ENCODE data around the gene BICDL1. TPM values are rescaled to one million over a fixed set of nuclear protein-coding genes. Genes with fewer than 3 reads are reported as not detected.
"Not testable (repeated sequence)": the region's sequence is repeated elsewhere in the genome, so short reads cannot be mapped to it uniquely, and the experiment has no call there.

BICDL1 gene
- total and polyA plus RNA-seq, 2 donors from 2014 or later = 60.5 to 101 TPM

DNA sequence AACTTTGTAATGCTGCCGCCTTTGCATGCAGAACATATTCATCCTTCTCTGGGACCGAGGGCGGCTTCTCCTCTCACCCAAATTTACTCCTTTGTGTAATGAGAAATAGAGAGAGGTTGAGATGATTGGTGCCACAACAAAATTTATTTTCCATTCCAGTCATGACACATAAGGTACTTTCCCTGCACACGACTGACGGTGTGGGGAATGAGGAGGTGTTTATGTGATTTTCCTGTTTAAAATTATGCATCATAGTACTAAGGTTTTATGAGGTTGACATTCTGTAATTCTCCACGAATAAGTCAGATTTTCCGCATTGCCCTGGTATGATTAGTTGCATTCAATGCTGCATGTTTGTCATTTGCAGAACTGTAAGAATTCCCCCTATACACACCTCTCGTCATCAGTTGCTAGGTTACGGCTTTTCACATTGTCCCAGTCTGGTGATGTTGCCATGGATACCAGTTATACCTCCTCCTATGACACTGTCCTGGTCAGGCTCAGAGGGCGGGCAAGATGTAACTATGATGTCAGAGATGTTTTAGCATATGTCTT, 23.1 kb downstream of the BICDL1 start:
- no peaks in the 10 kb centered on the region for H3K27me3 ChIP-seq (ENCODE audit: control insufficient read depth, insufficient read depth, low read length)
- H3K4me1 ChIP-seq (ENCODE audit: control insufficient read depth in 2 of 3, insufficient read depth in 2 of 3, low read depth in 1 of 3, low read length in 3 of 3) = no peaks in the 10 kb centered on the region
- FAIRE-seq = no peak
- TF ChIP-seq, protein P1, sequence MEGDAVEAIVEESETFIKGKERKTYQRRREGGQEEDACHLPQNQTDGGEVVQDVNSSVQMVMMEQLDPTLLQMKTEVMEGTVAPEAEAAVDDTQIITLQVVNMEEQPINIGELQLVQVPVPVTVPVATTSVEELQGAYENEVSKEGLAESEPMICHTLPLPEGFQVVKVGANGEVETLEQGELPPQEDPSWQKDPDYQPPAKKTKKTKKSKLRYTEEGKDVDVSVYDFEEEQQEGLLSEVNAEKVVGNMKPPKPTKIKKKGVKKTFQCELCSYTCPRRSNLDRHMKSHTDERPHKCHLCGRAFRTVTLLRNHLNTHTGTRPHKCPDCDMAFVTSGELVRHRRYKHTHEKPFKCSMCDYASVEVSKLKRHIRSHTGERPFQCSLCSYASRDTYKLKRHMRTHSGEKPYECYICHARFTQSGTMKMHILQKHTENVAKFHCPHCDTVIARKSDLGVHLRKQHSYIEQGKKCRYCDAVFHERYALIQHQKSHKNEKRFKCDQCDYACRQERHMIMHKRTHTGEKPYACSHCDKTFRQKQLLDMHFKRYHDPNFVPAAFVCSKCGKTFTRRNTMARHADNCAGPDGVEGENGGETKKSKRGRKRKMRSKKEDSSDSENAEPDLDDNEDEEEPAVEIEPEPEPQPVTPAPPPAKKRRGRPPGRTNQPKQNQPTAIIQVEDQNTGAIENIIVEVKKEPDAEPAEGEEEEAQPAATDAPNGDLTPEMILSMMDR (IDR thresholded peaks at IDR 0.05; ENCODE audit: borderline replicate concordance, extremely low read depth, insufficient read depth) = no peak
- peaks cover 0 to 12% (median 0%) of the 10 kb centered on the region in 3 donors for H3K36me3 ChIP-seq (ENCODE audit: control insufficient read depth in 2 of 3, insufficient read depth in 3 of 3, low read length in 3 of 3)
- no peak overlapping the region for H3K4me3 ChIP-seq (ENCODE audit: low read length in 3 of 3)
- intact Hi-C loops (cut with DNase I) = no loop called here
- H3K27ac ChIP-seq (ENCODE audit: low read depth in 2 of 2, low read length in 2 of 2) = no peak overlapping the region
- no peaks in the 10 kb centered on the region for H3K9me3 ChIP-seq (ENCODE audit: control insufficient read depth in 2 of 3, insufficient read depth in 1 of 3, low read length in 3 of 3)
- peak in 3 of 5 donors; percentile 14 to 38 (median 31) for DNase-seq
- no peak overlapping the region for H3K9ac ChIP-seq (ENCODE audit: low read length in 3 of 3)

- no peaks in the 10 kb centered on the region for H3K4me1 ChIP-seq (ENCODE audit: control insufficient read depth in 2 of 3, insufficient read depth in 2 of 3, low read depth in 1 of 3, low read length in 3 of 3)
- H3K4me3 ChIP-seq (ENCODE audit: low read length in 3 of 3) = no peak overlapping the region
- intact Hi-C loops (cut with DNase I) = no loop called here
- TF ChIP-seq, protein P1 (IDR thresholded peaks at IDR 0.05; ENCODE audit: borderline replicate concordance, extremely low read depth, insufficient read depth) = no peak
- DNase-seq (no peak), FAIRE-seq (no peak)
- H3K9ac ChIP-seq (ENCODE audit: low read length in 3 of 3) = no peak overlapping the region
- no peak overlapping the region for H3K27ac ChIP-seq (ENCODE audit: low read depth in 2 of 2, low read length in 2 of 2)
- H3K36me3 ChIP-seq (ENCODE audit: control insufficient read depth in 2 of 3, insufficient read depth in 3 of 3, low read length in 3 of 3) = peaks cover 0 to 17% (median 0%) of the 10 kb centered on the region in 3 donors
- no peaks in the 10 kb centered on the region for H3K27me3 ChIP-seq (ENCODE audit: control insufficient read depth, insufficient read depth, low read length)
- no peaks in the 10 kb centered on the region for H3K9me3 ChIP-seq (ENCODE audit: control insufficient read depth in 2 of 3, insufficient read depth in 1 of 3, low read length in 3 of 3)
These were observed 24.8 kb downstream of the BICDL1 start for GRCh38 chr12:120013659-120014380.

- H3K9ac ChIP-seq (ENCODE audit: low read length in 3 of 3); H3K27ac ChIP-seq (ENCODE audit: low read depth in 2 of 2, low read length in 2 of 2); DNase-seq; H3K9me3 ChIP-seq (ENCODE audit: control insufficient read depth in 2 of 3, insufficient read depth in 1 of 3, low read length in 3 of 3); H3K4me1 ChIP-seq (ENCODE audit: control insufficient read depth in 2 of 3, insufficient read depth in 2 of 3, low read depth in 1 of 3, low read length in 3 of 3); H3K4me3 ChIP-seq (ENCODE audit: low read length in 3 of 3); intact Hi-C loops (cut with DNase I); H3K27me3 ChIP-seq (ENCODE audit: control insufficient read depth, insufficient read depth, low read length); FAIRE-seq: not testable (repeated sequence)
- H3K36me3 ChIP-seq (ENCODE audit: control insufficient read depth in 2 of 3, insufficient read depth in 3 of 3, low read length in 3 of 3) = peaks cover 0 to 17% (median 0%) of the 10 kb centered on the region in 3 donors
These were observed 25.3 kb downstream of the BICDL1 start for GRCh38 chr12:120014381-120014735.

DNA sequence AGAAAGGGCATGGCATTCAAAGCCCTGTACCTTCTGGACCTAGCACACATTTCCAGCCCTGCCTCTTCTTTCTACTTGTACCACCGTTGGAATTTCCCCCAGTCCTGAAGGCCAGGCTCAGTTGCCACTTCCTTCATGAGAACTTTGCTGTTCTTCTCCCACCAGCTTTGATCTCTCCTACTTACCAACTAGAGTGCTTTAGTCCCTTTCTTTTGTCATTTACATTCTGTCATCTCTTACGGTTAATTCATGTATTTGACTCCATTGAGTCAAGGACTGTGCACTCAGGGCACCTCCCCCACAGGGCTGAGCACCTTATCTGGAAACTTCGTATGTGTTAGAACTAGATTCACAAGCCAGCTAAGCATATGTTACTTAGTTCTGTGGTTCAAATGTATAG, 26.3 kb downstream of the BICDL1 start:
- no peak overlapping the region for H3K9ac ChIP-seq (ENCODE audit: low read length in 3 of 3)
- TF ChIP-seq, protein P1 (IDR thresholded peaks at IDR 0.05; ENCODE audit: borderline replicate concordance, extremely low read depth, insufficient read depth) = no peak
- no peak for FAIRE-seq
- H3K27me3 ChIP-seq (ENCODE audit: control insufficient read depth, insufficient read depth, low read length) = no peaks in the 10 kb centered on the region
- intact Hi-C loops (cut with DNase I) = no loop called here
- H3K27ac ChIP-seq (ENCODE audit: low read depth in 2 of 2, low read length in 2 of 2) = no peak overlapping the region
- H3K9me3 ChIP-seq (ENCODE audit: control insufficient read depth in 2 of 3, insufficient read depth in 1 of 3, low read length in 3 of 3) = no peaks in the 10 kb centered on the region
- H3K4me1 ChIP-seq (ENCODE audit: control insufficient read depth in 2 of 3, insufficient read depth in 2 of 3, low read depth in 1 of 3, low read length in 3 of 3) = no peaks in the 10 kb centered on the region
- H3K4me3 ChIP-seq (ENCODE audit: low read length in 3 of 3) = no peak overlapping the region
- DNase-seq = no peak
- H3K36me3 ChIP-seq (ENCODE audit: control insufficient read depth in 2 of 3, insufficient read depth in 3 of 3, low read length in 3 of 3) = peaks cover 0 to 17% (median 0%) of the 10 kb centered on the region in 3 donors

DNA sequence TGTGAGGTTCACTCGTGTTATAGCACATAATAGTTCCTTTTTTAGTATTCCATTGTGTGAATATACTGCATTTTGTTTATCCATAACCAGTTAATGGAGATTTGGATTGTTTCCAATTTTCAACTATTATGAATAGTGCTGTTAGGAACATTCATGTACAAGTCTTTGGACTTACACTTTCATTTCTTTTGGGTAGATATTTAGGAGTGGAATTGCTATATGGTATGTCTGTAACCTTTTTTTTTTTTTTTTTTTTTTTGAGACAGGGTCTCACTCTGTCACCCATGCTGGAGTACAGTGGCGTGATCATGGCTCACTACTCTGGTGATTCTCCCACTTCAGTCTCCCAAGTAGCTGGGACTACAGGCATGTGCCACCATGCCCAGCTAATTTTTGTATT, 27.2 kb downstream of the BICDL1 start:
- DNase-seq; H3K27me3 ChIP-seq (ENCODE audit: control insufficient read depth, insufficient read depth, low read length); H3K27ac ChIP-seq (ENCODE audit: low read depth in 2 of 2, low read length in 2 of 2); H3K9me3 ChIP-seq (ENCODE audit: control insufficient read depth in 2 of 3, insufficient read depth in 1 of 3, low read length in 3 of 3); H3K9ac ChIP-seq (ENCODE audit: low read length in 3 of 3); H3K4me3 ChIP-seq (ENCODE audit: low read length in 3 of 3); intact Hi-C loops (cut with DNase I); FAIRE-seq; H3K4me1 ChIP-seq (ENCODE audit: control insufficient read depth in 2 of 3, insufficient read depth in 2 of 3, low read depth in 1 of 3, low read length in 3 of 3): not testable (repeated sequence)
- H3K36me3 ChIP-seq (ENCODE audit: control insufficient read depth in 2 of 3, insufficient read depth in 3 of 3, low read length in 3 of 3) = peaks cover 0 to 17% (median 0%) of the 10 kb centered on the region in 3 donors
